ENCODE measurements around the gene IZUMO1R.

GRCh38 chr11:94312339-94312738 is 8.0 kb downstream of the IZUMO1R start:
- TF ChIP-seq POLR2A (IDR thresholded peaks at IDR 0.05; ENCODE audit: low read length) (no peak), GATA1 (IDR thresholded peaks at IDR 0.05; ENCODE audit: low read depth, low read length) (no peak)

All from erythroblast (primary cell).